GM15510 (cell line): Measurements from ENCODE around the gene MLYCD.

Experiments used
- POLR2A ChIP-seq: IDR thresholded peaks from 3 replicates; pipeline ENCODE4 v1.6.1; 2011; ENCODE audit warnings: borderline replicate concordance; ENCODE audit not compliant: insufficient read length; ENCODE audit errors: extremely low read depth

MLYCD gene

DNA sequence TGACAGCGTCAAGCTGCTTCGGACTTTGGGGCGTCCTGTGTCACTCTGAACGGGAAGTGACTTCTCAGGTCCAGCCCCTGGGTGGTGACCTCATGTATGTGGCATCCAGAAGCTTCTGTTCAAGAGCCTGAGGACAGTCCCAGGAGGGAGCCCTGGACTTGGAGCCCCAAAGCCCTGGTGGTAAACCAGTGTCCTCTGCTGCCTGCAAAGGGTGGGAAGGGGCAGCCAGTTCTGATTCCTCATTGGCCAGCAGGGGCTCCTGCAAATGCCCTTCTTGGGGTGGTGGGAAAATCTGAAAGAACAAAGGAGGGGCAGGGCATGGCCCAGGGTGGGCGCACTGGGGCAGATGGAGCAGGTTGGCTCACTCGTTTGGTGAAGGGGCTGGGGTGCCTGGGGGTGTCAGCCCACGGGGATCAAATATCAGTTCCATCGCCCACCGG is 55.7 kb downstream of the MLYCD start:
- no peak for TF ChIP-seq POLR2A

DNA sequence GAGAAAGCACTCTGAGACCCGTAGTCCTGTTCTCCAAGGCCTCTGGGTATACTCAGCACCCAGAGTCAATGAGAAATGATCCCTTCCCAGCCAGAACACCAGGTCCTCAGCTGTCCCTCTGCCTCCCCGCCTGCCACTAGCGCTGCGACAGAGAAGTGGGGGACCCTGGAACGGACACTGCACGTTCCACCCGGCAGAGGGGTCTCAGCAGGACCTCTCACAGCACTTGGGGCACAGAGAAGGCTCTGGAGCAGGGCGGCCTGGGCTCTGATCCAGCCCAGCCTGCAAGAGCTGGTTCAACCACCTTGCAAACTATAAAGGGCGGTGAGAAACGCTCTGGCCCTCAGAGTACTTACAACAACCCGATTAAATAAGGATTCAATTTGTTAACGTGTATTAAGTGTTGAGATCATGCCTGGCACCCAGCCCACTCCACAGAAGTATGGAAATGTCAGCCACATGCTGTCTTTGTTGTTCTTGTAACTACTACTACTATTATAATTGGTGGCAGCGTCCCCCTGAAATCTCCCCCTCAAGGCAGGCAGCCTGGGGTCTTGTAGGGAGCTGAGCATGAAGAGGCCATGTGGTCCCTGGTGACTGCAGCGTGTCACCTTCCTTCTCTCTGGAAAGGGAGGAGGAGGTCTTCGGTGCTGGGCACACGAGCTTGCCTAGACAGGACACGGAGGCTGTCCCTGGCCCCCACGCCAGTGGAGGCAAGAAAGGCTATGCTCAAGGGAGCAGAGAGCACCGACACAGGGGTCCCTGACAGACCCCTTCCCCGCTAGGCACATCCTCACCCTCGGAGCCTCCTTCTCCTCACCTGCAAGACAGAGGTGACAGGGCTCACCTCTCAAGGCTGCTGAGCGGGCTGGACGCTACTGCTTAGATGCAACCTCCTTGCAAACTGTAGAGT is 56.6 kb downstream of the MLYCD start:
- TF ChIP-seq POLR2A: no peak

DNA sequence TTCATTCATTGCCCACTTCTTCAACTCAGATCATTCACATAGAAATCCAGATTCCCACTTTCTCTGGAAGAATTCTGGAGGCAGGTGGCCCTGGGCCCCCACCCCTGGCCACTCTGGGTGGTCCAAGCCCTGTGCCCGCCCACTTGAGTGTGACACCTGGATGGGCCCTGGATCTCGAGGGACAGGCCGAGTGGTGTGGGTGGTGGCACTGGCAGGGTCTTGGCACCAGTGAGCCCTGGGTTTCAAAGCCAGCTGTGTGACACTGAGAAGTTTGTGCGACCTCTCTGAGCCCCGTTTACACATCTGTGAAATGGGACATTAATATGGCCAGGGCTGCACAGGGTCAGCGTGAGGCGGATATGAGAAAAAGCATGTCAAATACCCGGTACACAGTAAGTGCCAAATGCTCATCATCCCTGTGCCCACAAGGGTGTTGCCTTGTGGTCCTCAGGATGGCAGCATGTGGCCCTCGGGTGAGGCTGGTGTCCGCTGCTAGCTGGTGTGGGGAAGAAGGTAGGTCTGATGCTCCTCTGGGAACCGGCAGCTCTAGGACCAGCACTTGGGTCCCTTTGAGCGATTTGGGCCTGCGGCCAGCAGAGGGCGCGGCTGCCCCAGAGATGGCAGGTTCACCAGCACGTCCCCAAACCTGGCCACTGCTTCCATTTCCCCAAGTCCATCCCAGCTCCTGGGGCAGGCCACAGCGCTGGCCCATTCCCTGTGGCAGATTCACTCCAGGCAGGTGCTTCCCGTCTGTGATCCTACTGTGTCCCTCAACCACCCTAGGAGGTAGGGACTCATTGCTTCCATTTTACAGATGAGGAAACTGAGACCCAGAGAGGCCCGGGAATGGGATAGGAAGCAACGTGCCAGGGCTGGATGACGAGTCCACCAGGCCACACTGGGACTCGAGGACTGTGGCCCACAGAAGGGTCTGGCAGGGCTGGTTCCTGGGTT is 57.7 kb downstream of the MLYCD start:
- TF ChIP-seq POLR2A: no peak

DNA sequence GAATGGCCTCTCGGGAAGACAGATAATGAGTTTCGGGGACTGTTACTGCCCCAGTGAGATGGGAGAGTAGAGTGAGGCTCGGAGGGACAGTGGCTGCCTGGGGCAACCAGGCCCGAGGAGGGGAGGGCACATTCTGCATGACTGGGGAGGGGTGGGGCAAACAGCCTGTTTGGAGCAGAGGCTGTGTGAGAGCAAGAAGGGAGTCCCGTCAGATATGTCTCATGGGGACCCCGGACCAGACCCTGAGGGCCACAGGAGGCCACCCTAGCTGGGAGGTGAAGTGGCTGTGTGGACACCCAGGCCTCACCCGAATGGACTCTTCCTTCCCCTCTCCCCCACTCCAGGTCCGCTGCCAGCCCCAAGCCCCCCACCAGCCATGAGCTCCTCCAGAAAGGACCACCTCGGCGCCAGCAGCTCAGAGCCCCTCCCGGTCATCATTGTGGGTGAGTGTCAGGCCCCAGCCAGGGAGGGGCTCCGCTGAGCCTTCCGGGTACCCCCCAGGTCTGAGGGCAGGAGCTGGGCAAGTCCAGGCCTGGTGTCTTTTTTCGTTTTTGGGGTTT is 58.5 kb downstream of the MLYCD start:
- TF ChIP-seq POLR2A: no peak

DNA sequence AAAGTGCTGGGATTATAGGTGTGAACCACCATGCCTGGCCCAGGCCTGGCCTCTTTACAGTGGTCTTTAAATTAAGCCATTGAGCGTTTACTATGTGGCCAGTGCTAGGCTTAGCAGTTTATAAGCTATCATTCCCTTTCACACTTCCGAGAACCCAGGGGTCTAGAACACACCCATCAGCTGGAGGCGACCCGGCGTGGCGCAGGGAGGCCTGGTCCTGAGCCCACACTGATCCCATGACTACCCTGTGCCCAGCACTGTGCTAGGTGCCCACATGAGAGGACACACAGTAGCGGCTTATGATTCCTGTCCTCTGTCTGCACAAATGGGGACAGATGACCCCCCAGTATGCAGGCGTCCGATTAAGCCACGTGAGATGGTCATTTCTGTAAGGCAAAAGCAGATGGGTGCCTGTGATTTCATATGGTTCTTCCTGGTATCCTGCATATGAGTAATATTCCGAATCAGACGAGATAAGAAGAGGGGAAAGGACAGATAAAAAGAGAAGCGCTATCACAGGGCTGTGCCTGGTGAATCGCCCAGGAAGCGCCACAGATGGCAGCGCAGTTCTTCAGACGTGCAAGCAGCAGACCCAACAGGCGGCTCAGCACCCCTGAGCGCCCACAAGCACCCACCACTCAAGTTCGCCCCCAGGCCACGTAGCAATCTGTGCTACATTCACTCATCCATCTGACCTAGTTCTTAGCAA is 59.4 kb downstream of the MLYCD start:
- no peak for TF ChIP-seq POLR2A

DNA sequence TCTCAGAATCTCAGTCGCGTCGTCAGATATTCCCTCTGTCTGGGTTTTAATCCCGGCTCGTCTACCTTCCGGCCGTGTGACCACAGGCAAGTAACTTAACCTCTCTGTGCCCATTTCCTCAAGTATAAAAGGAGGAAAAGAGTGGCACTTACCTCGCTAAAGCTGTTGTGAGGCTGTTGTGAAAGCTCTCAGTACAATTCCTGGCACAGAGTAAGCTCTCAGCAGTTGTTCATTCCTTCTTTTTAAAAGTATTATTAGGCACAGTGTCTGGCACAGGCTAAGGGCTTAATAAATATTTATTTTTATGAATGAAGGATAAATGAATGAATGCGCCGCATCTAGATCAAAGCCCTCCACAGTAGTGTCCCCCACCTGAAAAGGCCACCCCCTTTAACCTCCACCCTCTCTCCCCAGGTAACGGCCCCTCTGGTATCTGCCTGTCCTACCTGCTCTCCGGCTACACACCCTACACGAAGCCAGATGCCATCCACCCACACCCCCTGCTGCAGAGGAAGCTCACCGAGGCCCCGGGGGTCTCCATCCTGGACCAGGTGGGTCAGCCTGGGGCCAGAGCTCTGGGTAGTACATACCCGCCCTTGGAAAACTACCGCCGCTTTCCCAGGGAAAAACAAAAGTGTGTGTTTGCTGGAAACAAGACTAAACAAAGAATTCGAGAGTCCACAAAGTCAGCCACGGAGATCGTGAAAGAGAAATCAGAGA is 60.1 kb downstream of the MLYCD start:
- no peak for TF ChIP-seq POLR2A

DNA sequence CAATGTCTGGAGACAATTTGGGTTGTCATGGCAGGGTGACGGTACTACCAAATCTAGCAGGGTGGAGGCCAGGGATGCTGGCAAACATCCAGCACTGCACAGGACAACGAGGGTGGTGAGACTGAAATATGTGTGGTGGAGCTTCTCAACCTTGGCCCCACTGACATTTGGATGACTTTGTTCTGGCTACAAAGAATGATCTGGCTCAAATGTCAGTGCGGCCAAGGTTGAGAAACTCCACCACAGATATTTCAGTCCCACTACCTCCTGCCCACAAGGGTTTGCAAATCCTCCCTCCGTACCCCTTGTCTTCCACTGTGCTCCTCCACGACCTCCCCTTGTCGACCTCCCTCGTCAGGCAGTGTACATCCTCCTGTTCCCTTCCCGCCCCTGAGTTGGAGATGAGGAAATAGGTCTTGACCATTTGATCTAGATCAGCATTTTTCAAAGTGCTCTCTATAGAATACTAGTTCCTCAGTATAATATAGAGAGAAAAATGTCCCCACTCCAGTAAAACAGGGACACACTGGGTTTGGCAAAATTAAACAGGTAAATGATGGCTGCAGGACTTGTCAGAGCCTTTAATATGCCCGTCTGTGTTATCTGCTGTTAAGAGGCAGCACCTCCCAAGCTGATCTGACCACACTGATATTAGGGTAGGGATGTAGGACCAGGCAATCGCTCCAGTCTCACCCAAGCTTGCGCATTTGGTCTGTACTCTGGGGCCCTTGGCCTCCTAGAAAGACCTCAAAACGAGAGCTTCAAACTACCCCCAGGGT is 60.9 kb downstream of the MLYCD start:
- TF ChIP-seq POLR2A: no peak

DNA sequence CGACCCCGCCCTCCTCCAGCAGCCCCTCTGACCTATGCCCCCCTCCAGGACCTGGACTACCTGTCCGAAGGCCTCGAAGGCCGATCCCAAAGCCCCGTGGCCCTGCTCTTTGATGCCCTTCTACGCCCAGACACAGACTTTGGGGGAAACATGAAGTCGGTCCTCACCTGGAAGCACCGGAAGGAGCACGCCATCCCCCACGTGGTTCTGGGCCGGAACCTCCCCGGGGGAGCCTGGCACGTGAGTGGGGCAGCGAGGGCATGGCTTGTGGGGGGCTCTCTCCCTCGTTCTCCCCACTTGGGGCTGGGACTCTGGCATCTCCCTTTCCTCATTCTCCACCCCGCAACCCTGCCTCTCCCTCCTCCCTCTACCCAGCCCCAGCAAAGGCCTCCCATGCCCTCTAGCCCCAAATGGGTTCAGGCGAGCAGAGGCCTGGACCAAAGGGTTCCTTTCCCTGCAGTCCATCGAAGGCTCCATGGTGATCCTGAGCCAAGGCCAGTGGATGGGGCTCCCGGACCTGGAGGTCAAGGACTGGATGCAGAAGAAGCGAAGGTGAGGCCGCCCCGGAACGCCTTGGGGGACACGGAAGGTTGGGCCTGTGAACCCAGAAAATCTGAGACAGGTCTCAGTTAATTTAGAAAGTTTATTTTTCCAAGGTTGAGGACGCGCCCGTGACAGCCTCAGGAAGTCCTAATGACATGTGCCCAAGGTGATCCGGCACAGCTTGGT is 61.8 kb downstream of the MLYCD start:
- TF ChIP-seq POLR2A: no peak

DNA sequence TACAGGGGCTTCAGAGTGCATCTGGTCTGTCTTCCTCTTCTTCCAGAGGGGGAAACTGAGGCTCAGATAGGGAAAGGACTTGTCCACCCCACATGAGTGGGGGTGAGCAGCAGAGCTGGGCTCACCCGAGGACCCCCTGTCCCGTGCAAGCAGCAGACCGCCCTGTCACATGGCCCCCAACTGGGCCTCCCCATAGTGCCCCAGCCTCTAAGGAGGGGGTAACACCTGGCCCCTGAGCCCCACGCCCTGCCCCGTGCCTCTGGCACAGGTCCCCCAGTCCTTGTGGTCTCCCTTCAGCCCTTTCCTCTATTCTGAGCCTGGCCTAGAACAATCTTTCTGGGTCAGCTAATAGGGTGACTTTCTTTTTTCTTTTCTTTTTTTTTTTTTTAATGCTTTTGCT is 62.7 kb downstream of the MLYCD start:
- no peak for TF ChIP-seq POLR2A

DNA sequence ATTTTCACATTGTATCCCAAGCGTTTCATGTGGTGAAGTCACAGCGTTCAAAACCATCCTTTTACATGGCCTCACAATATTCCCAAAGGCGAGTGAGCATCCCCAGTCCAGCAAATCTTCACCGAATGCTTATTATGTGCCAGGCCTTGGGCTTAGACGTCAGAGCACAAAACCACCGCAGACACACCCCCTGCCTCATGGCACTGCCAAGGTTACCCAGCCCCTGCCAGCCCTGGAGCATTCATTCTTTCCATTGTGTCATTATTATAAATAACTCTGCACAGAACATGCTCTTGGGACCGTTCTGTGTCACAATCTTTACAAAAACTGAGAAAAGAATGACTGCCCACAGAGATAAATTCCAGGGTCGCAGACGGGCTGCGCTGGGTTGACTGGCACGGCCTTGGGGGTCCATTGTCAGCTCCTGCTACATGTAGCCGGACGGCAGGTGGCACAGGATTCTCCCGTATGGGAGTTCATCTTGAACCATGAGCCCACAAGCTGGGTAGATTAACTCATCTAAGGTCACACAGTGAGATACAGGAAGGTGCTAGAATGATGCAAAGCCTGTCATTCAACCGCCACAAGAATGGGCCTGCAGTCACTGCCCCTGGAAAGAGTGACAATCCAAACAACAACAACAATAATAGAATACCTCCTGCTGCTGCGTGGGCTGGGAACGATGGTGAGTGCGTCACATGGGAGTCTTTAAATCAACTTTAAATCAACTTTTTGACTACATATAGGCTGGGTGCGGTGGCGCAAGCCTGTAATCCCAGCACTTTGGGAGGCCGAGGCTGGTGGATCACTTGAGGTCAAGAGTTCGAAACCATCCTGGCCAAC is 64.6 kb downstream of the MLYCD start:
- no peak for TF ChIP-seq POLR2A

DNA sequence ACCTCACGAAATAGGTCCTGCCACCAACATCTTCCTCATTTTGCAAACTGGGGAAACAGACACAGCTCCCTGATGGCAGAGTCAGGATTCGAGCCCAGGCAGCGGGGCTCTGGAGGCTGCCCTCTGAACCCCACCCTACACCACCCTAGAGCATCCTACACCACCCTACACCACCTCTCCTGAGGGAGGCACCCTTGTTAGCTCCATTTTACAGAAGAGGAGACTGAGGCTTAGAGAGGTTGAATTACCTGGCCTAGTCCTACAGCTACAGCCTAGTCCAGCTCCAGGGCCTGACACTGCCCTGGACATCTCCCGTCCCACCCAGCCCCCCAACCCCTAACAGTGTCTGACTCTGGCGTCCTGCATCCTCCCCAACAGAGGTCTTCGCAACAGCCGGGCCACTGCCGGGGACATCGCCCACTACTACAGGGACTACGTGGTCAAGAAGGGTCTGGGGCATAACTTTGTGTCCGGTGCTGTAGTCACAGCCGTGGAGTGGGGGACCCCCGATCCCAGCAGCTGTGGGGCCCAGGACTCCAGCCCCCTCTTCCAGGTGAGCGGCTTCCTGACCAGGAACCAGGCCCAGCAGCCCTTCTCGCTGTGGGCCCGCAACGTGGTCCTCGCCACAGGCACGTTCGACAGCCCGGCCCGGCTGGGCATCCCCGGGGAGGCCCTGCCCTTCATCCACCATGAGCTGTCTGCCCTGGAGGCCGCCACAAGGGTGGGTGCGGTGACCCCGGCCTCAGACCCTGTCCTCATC is 65.9 kb downstream of the MLYCD start:
- no peak for TF ChIP-seq POLR2A
